ENCODE data around the gene GMDS. TPM values are rescaled to one million over a fixed set of nuclear protein-coding genes. Genes with fewer than 3 reads are reported as not detected.

The GMDS gene
- polyA plus RNA-seq, 4 donors: 29.7 to 80.9 (median 73.4) TPM

- DNase-seq (ENCODE audit: low read depth in 4 of 4, low spot score in 3 of 4): no peak
Measured at GRCh38 chr6:1626481-1626880, 618.9 kb downstream of the GMDS start.

DNA sequence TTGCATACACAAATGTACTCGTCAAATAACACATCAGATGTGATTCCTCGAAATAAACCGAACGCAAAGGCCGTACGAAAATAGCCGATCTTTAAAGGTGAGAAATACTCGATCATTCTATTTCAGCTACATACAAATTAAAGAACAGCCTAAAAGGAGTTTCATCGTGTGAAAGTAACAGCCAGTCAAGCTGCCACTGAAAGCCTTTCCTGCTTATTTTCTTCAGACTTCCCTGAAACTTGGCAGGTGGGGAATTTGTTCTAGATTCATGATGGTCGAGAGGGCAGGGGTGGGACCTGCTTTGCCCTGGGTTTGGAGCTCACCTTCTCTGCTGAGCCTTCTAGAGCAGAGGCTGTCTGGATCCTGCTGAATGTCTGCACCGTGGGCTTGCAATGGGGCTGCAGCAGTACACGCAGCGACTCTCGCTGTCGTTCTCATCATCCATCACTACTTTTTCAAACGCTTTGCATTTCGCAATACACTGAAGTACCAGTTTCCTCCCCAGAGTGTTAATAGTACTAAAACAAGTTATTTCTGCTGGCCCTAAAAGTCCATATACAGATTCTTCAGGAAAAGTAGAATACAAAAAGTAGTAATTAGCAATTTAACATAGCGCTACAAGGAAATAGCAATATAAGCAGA is 619.5 kb downstream of the GMDS start:
- no peak for DNase-seq (ENCODE audit: low read depth in 4 of 4, low spot score in 3 of 4)

- DNase-seq (ENCODE audit: low read depth in 4 of 4, low spot score in 3 of 4): no peak
Measured at GRCh38 chr6:1624851-1625781, 620.3 kb downstream of the GMDS start.

GRCh38 chr6:1624058-1624850 is 621.2 kb downstream of the GMDS start:
- DNase-seq (ENCODE audit: low read depth in 4 of 4, low spot score in 3 of 4): no peak

DNA sequence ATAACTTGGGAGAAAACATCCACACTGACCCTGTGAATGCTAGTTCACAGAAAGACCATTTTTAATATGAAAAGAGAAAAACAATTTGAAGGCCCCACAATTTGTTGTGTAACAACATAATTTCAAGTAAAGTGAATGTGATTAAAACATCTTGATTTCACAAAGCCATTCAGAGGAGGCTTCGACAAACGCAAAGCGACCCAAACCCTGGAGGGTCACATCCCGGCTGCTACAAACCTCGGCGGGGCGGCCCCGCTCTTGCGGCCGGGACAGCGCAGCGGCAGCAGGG is 621.7 kb downstream of the GMDS start:
- no peak for DNase-seq (ENCODE audit: low read depth in 4 of 4, low spot score in 3 of 4)

GRCh38 chr6:1622851-1623768 is 622.3 kb downstream of the GMDS start:
- no peak for DNase-seq (ENCODE audit: low read depth in 4 of 4, low spot score in 3 of 4)

GRCh38 chr6:1622220-1622850 is 623.1 kb downstream of the GMDS start:
- no peak for DNase-seq (ENCODE audit: low read depth in 4 of 4, low spot score in 3 of 4)

DNA sequence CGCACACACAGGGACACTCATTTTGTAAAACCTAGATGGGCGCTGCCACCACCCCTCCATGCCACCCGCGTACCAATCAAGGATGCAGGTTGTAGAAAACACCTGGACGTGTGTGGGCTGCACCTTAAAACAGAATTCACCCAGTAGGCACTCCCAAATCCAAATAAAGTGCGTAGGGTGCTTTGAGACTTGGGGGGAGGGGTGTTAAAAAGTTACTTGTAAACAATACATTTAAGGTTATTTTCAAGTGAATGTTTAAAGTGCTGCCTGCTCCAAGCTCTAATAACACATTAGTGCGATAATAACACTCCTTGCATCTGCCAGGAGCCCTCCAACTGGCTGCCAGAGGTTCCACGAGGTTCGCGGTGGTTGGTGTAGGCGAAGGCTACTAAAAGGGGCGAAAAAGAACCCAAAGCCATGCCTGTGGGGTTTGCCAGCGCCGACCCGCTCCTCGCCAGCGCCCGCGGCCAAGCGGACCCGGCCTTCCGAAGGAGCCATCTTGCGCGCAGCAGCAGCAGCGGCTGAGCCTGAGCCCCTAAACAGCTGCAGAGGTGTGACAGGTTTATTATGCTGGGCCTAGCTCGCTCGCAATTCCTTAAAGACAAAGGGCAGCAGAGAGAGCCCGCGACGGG is 624.2 kb downstream of the GMDS start:
- no peak for DNase-seq (ENCODE audit: low read depth in 4 of 4, low spot score in 3 of 4)

DNA sequence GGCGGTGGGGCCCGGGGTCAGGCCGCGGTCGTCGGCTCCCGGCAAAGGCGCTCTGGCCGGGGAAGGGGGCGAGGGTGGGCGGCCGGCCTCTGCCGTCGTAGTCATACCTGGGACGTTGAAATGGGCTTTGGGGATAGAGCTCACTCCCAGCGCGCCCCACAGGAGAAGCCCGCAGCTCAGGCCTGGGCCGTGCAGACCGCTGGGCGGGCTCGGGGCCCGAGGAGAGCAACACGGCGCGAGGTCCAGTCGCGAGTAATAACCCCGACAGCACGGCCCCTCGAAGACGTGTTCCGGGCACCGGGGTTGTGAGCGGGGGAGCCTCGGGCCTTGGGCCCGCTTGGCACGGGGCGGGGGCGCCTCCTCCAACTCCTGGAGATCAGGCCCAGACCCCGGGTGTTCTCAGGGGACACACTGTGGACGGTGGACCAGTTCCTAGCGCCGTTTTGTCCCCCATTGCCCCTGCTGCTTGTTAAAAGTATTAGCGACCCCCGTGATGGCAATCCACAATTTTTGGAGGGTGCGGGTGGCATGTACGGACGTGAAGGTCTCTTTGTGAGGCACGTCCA is 624.8 kb downstream of the GMDS start:
- no peak for DNase-seq (ENCODE audit: low read depth in 4 of 4, low spot score in 3 of 4)

GRCh38 chr6:1619673-1620503 is 625.5 kb downstream of the GMDS start:
- DNase-seq (ENCODE audit: low read depth in 4 of 4, low spot score in 3 of 4): no peak

DNA sequence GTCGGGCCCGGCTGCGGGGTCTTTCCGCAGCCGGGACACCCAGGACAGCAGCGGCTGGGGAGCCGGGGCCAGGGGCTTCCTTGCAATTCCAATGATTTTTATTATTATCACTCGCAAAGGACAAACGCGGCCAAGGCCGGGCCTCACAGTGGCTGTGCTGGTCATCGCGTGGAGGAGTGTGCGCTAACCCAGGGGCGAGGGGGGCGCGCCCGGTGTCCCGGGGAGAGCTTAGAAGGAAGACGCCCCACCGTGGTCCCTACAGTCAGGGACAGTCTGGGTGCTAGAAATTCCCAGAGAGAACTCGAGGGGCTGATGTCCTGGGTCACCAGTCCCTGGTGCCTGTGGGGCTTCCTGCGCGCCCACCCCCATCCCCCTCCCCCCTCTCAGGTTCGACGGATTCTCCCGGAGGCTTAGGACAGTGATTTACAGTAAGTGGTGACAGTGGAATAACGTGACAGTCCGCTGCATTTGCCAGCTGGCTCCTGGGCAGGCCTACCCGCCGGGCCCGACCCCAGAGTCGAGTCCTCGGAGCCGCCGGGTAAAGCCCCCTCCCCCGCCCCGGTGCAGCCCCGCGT is 626.2 kb downstream of the GMDS start:
- no peak for DNase-seq (ENCODE audit: low read depth in 4 of 4, low spot score in 3 of 4)

GRCh38 chr6:1618311-1619097 is 626.9 kb downstream of the GMDS start:
- no peak for DNase-seq (ENCODE audit: low read depth in 4 of 4, low spot score in 3 of 4)

DNA sequence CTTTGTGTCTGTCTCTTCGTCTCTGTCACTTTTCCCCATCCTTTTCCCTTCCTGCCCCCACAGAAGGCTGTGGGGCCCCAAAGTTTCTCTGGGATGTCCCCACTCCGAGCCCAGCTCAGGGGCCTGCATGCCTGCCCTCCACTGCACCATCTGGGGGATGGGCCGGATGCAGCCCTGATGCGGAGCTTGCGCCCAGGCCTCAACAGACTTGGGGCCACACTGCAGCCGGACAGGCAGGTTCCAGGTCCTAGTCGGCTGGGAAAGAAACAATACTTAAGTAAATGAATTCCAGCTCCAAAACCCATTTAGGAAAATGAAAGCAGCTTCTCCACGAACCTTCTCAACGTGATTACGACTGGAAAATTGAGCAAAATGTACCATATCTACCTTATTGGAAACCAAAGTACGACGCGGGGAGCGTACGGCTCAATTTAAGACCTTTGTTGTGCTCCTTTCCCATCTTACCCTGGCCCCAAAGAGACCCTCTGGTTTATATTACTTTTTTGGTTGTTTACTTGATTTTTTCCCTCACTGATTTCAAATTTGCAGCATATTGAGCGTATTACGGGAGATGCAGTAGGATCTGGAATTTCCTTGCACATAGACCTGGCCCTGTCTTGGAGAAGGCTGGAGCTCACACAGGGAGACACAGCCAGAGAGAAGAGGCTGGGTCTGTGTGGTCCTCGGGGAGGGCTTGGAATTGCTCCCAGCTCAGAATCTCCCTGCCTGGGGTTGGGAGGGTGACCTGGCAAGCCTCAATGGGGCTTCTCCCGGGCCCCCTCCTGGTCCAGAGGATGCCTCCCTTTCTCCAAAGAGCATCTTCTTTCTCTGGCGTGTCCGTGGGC is 627.7 kb downstream of the GMDS start:
- no peak for DNase-seq (ENCODE audit: low read depth in 4 of 4, low spot score in 3 of 4)

DNA sequence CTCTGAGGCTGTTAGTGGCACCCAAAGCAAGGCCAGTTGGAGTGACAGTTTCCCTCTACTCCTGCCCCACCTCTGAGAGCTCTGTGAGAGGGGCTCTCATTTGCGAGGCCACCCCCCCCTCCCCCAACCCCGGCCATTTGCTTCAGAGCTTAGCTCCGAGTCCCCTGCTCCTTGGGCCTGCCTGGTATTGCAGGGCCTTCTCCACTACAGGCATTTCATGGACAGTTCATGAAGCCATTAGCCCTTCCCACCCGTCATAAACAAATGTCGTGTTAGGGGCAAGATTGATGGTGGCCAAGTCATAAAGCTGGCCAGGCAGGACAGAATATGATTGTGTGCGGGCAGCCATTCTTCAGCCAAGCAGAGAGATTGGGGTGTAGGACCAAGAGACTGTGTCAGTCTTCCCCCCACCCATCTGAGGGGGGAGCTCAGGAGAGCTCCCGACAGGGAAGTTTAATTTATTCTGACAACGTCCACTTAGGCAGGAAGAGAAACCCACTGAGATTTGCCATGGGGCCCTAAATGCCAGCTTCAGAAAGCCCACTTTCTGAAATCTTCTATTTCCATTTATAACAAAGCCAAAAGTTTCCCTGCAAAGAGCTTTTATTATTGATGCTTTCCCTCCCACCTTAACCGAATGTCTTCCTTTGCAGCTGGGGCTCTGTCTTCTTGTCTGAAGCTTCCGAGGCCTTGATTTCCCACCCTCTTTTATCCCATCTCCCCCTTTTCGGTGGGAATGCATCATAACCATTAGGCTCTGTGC is 628.5 kb downstream of the GMDS start:
- no peak for DNase-seq (ENCODE audit: low read depth in 4 of 4, low spot score in 3 of 4)

DNA sequence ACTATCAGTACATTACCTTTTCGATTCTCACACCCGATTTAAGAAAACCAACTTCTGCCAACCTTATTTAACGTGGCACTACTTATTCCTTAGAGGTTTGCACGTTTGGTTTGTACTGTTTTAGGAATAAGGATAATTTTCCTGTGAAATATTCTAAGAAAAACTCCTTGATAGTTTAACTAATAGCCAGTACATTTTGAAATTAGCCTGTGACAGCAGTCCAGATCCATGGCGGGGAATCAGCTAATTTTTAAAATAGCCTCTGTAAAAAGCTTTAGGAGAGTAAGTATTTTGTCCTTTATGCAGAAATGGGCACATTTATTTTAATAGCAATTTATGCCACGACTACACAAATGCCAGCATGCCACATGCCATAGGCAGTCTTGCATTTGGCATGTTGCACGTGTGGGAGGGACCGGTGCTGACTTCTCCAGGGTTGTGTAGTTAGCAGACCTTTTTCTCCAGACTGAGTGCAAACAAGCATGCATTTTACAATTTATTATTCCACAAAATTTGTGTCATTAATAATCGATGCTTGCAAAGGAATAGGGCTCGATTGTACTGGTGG is 629.5 kb downstream of the GMDS start:
- no peak for DNase-seq (ENCODE audit: low read depth in 4 of 4, low spot score in 3 of 4)

All from left renal pelvis (tissue), 4 donors.